KMS-11 (cell line): Measurements from ENCODE around the gene TMEM235.

Experiments
- H2AFZ ChIP-seq: fragments of 200-600 bp; sonication (generic); 2 replicates; pipeline ENCODE4 v1.6.1; 2016; ENCODE audit warnings: antibody characterized with exemption, mixed run types, low read depth
- H3K27ac ChIP-seq: fragments of 200-600 bp; sonication (generic); 2 replicates; pipeline ENCODE4 v1.6.1; 2016; ENCODE audit warnings: mild to moderate bottlenecking, mixed run types
- H3K27me3 ChIP-seq: fragments of 200-600 bp; sonication (generic); 2 replicates; pipeline ENCODE4 v1.6.1; 2017; ENCODE audit warnings: mild to moderate bottlenecking, low read depth, mixed run types, moderate library complexity; ENCODE audit not compliant: insufficient read depth
- H3K36me3 ChIP-seq: fragments of 200-600 bp; sonication (generic); 2 replicates; pipeline ENCODE4 v1.6.1; 2017; ENCODE audit warnings: mild to moderate bottlenecking, mixed run types; ENCODE audit not compliant: insufficient read depth
- H3K4me1 ChIP-seq: fragments of 200-600 bp; sonication (generic); 2 replicates; pipeline ENCODE4 v1.6.1; 2016; ENCODE audit warnings: mild to moderate bottlenecking, low read depth, mixed run types; ENCODE audit not compliant: poor library complexity, severe bottlenecking
- H3K4me2 ChIP-seq: fragments of 200-600 bp; sonication (generic); 2 replicates; pipeline ENCODE4 v1.7.0; 2016; ENCODE audit warnings: mild to moderate bottlenecking, mixed run types
- H3K4me3 ChIP-seq: fragments of 200-600 bp; sonication (generic); IDR thresholded peaks from 2 replicates; pipeline ENCODE4 v1.6.1; 2017; ENCODE audit warnings: low read depth, low read length, mixed read lengths; ENCODE audit not compliant: insufficient read depth
- H3K79me2 ChIP-seq: fragments of 200-600 bp; sonication (generic); 2 replicates; pipeline ENCODE4 v1.6.1; 2016; ENCODE audit warnings: low read depth, mixed run types; ENCODE audit not compliant: insufficient read depth
- H3K9ac ChIP-seq: fragments of 200-600 bp; sonication (generic); 2 replicates; pipeline ENCODE4 v1.6.1; 2016; ENCODE audit warnings: mild to moderate bottlenecking, mixed run types
- H4K20me1 ChIP-seq: fragments of 200-600 bp; sonication (generic); 2 replicates; pipeline ENCODE4 v1.6.1; 2016; ENCODE audit warnings: mild to moderate bottlenecking, mixed run types; ENCODE audit not compliant: insufficient read depth
- TF ChIP-seq, protein P1 (sequence below): fragments of 200-600 bp; sonication (generic); conservative IDR thresholded peaks from 2 replicates; pipeline ENCODE4 v1.6.1; 2017; ENCODE audit warnings: low read depth, mild to moderate bottlenecking, antibody characterized with exemption, low read length, moderate library complexity, mixed read lengths

The TMEM235 gene

DNA sequence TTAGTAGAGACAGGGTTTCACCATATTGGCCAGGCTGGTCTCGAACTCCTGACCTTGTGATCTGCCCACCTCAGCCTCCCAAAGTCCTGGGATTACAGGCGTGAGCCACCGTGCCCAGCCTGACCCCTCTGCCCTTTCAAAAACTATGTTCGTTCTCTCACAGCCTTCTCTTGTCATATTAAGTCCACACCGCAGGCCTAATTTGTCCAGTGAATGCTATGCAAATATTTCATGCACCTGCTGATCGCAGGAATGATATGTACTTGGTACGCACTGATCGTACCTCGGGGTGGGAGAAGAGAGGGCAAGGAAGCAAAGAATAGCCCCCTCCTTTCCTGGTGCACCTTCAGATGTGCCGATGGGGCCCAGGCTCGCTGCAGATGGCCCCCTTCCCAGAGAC is 20.4 kb upstream of the TMEM235 start:
- H3K4me1 ChIP-seq, result peaks cover 16% of the 10 kb centered on the region
- TF ChIP-seq, protein P1, sequence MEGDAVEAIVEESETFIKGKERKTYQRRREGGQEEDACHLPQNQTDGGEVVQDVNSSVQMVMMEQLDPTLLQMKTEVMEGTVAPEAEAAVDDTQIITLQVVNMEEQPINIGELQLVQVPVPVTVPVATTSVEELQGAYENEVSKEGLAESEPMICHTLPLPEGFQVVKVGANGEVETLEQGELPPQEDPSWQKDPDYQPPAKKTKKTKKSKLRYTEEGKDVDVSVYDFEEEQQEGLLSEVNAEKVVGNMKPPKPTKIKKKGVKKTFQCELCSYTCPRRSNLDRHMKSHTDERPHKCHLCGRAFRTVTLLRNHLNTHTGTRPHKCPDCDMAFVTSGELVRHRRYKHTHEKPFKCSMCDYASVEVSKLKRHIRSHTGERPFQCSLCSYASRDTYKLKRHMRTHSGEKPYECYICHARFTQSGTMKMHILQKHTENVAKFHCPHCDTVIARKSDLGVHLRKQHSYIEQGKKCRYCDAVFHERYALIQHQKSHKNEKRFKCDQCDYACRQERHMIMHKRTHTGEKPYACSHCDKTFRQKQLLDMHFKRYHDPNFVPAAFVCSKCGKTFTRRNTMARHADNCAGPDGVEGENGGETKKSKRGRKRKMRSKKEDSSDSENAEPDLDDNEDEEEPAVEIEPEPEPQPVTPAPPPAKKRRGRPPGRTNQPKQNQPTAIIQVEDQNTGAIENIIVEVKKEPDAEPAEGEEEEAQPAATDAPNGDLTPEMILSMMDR, result no peak
- no peak overlapping the region for H3K4me2 ChIP-seq
- no peak overlapping the region for H3K27ac ChIP-seq
- H2AFZ ChIP-seq, result no peak overlapping the region
- 0 out of 2 replicates have a peak, but pooled peaks cover 3% of the 10 kb centered on the region for H3K36me3 ChIP-seq
- no peak overlapping the region for H3K9ac ChIP-seq
- H3K79me2 ChIP-seq, result peaks cover 20% of the 10 kb centered on the region
- H3K27me3 ChIP-seq, result no peaks in the 10 kb centered on the region
- H3K4me3 ChIP-seq, result no peak overlapping the region
- no peaks in the 10 kb centered on the region for H4K20me1 ChIP-seq

DNA sequence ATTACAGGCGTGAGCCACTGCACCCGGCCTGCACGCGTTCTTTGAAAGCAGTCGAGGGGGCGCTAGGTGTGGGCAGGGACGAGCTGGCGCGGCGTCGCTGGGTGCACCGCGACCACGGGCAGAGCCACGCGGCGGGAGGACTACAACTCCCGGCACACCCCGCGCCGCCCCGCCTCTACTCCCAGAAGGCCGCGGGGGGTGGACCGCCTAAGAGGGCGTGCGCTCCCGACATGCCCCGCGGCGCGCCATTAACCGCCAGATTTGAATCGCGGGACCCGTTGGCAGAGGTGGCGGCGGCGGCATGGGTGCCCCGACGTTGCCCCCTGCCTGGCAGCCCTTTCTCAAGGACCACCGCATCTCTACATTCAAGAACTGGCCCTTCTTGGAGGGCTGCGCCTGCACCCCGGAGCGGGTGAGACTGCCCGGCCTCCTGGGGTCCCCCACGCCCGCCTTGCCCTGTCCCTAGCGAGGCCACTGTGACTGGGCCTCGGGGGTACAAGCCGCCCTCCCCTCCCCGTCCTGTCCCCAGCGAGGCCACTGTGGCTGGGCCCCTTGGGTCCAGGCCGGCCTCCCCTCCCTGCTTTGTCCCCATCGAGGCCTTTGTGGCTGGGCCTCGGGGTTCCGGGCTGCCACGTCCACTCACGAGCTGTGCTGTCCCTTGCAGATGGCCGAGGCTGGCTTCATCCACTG is 17.3 kb upstream of the TMEM235 start, which contains the start of gene BIRC5:
Gene BIRC5 (plus strand): TSS at position 238 of the 690 bp plus-strand sequence. CDS start 64 bp downstream, at position 302.
- H3K36me3 ChIP-seq, result peaks cover 15% of the 10 kb centered on the region; the same call in 1 of the 2 replicates
- TF ChIP-seq, protein P1, result no peak
- H3K27me3 ChIP-seq, result no peaks in the 10 kb centered on the region
- H3K79me2 ChIP-seq, result peaks cover 32% of the 10 kb centered on the region
- H3K27ac ChIP-seq, result peak within 1 kb of the TSS; percentile 43; the same call in 1 of the 2 replicates
- H3K4me2 ChIP-seq, result peak within 1 kb of the TSS; percentile 94
- H3K4me3 ChIP-seq, result no peak within 1 kb of the TSS
- peaks cover 22% of the 10 kb centered on the region for H3K4me1 ChIP-seq
- H3K9ac ChIP-seq, result peak within 1 kb of the TSS; percentile 67
- peak within 1 kb of the TSS; percentile 94 for H2AFZ ChIP-seq
- no peaks in the 10 kb centered on the region for H4K20me1 ChIP-seq

DNA sequence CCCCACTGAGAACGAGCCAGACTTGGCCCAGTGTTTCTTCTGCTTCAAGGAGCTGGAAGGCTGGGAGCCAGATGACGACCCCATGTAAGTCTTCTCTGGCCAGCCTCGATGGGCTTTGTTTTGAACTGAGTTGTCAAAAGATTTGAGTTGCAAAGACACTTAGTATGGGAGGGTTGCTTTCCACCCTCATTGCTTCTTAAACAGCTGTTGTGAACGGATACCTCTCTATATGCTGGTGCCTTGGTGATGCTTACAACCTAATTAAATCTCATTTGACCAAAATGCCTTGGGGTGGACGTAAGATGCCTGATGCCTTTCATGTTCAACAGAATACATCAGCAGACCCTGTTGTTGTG is 16.7 kb upstream of the TMEM235 start:
- no peak overlapping the region for H3K4me3 ChIP-seq
- H2AFZ ChIP-seq, result peak overlapping the region; percentile 94; the same call in 1 of the 2 replicates
- H3K36me3 ChIP-seq, result peaks cover 15% of the 10 kb centered on the region; the same call in 1 of the 2 replicates
- H3K4me2 ChIP-seq, result peak overlapping the region; percentile 94
- no peaks in the 10 kb centered on the region for H4K20me1 ChIP-seq
- peak overlapping the region; percentile 67 for H3K9ac ChIP-seq
- TF ChIP-seq, protein P1, result no peak
- peak overlapping the region; percentile 43; the same call in 1 of the 2 replicates for H3K27ac ChIP-seq
- peaks cover 32% of the 10 kb centered on the region for H3K79me2 ChIP-seq
- H3K4me1 ChIP-seq, result peaks cover 22% of the 10 kb centered on the region
- H3K27me3 ChIP-seq, result no peaks in the 10 kb centered on the region

DNA sequence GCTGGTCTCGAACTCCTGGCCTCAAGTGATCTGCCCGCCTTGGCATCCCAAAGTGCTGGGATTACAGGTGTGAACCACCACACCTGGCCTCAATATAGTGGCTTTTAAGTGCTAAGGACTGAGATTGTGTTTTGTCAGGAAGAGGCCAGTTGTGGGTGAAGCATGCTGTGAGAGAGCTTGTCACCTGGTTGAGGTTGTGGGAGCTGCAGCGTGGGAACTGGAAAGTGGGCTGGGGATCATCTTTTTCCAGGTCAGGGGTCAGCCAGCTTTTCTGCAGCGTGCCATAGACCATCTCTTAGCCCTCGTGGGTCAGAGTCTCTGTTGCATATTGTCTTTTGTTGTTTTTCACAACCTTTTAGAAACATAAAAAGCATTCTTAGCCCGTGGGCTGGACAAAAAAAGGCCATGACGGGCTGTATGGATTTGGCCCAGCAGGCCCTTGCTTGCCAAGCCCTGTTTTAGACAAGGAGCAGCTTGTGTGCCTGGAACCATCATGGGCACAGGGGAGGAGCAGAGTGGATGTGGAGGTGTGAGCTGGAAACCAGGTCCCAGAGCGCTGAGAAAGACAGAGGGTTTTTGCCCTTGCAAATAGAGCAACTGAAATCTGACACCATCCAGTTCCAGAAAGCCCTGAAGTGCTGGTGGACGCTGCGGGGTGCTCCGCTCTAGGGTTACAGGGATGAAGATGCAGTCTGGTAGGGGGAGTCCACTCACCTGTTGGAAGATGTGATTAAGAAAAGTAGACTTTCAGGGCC is 11.9 kb upstream of the TMEM235 start:
- Histone ChIP-seq H3K4me2 (no peak overlapping the region), H3K9ac (no peak overlapping the region), H3K4me1 (peaks cover 18% of the 10 kb centered on the region), H3K79me2 (peaks cover 27% of the 10 kb centered on the region), H3K27ac (no peak overlapping the region), H2AFZ (no peak overlapping the region), H3K4me3 (no peak overlapping the region), H3K36me3 (peaks cover 32% of the 10 kb centered on the region; the same call in 1 of the 2 replicates), H3K27me3 (no peaks in the 10 kb centered on the region), H4K20me1 (no peaks in the 10 kb centered on the region)
- TF ChIP-seq, protein P1, result no peak
